ENCODE results near the gene ZBTB32.

ZBTB32 gene

GRCh38 chr19:35745328-35746086 lies 41.1 kb downstream of the ZBTB32 start, which contains the start of the genes PSENEN and U2AF1L4 (continued):
- TF ChIP-seq MEIS1 (CRISPR knock-in tag; IDR thresholded peaks at IDR 0.05; ENCODE audit: borderline replicate concordance) (no peak), YY1 (tag by site-specific recombination; IDR thresholded peaks at IDR 0.05) (peak; percentile 81; the same call in 1 of the 2 replicates), ATF2 (tag by site-specific recombination; IDR thresholded peaks at IDR 0.05; ENCODE audit: low read depth) (peak; percentile 92), WT1 (tag by site-specific recombination; IDR thresholded peaks at IDR 0.05) (peak; percentile 58; the same call in 1 of the 2 replicates), EGR2 (tag by site-specific recombination; IDR thresholded peaks at IDR 0.05; ENCODE audit: low read depth) (peak; percentile 79), ZBTB8A (tag by site-specific recombination; IDR thresholded peaks at IDR 0.05) (peak; percentile 89), ZNF629 (tag by site-specific recombination; IDR thresholded peaks at IDR 0.05) (peak; percentile 91), ZIC2 (tag by site-specific recombination; IDR thresholded peaks at IDR 0.05) (peak; percentile 78), ZNF362 (tag by site-specific recombination; IDR thresholded peaks at IDR 0.05) (no peak), ZNF561 (tag by site-specific recombination; IDR thresholded peaks at IDR 0.05; ENCODE audit: borderline replicate concordance) (peak; percentile 96), ZFHX2 (tag by site-specific recombination; conservative IDR thresholded peaks at IDR 0.05) (peak; percentile 86), ZBTB20 (tag by site-specific recombination; IDR thresholded peaks at IDR 0.05) (no peak), ZBTB21 (tag by site-specific recombination; IDR thresholded peaks at IDR 0.05) (peak; percentile 90), ZNF514 (tag by site-specific recombination; IDR thresholded peaks at IDR 0.05) (no peak), ZBTB1 (tag by site-specific recombination; IDR thresholded peaks at IDR 0.05) (no peak), ZNF692 (tag by site-specific recombination; IDR thresholded peaks at IDR 0.05) (0 out of 2 replicates have a peak, but pooled peaks have one; percentile 8), PRDM1 (tag by site-specific recombination; IDR thresholded peaks at IDR 0.05) (peak; percentile 41), ZNF416 (tag by site-specific recombination; IDR thresholded peaks at IDR 0.05) (no peak)
- TF ChIP-seq, protein P1, sequence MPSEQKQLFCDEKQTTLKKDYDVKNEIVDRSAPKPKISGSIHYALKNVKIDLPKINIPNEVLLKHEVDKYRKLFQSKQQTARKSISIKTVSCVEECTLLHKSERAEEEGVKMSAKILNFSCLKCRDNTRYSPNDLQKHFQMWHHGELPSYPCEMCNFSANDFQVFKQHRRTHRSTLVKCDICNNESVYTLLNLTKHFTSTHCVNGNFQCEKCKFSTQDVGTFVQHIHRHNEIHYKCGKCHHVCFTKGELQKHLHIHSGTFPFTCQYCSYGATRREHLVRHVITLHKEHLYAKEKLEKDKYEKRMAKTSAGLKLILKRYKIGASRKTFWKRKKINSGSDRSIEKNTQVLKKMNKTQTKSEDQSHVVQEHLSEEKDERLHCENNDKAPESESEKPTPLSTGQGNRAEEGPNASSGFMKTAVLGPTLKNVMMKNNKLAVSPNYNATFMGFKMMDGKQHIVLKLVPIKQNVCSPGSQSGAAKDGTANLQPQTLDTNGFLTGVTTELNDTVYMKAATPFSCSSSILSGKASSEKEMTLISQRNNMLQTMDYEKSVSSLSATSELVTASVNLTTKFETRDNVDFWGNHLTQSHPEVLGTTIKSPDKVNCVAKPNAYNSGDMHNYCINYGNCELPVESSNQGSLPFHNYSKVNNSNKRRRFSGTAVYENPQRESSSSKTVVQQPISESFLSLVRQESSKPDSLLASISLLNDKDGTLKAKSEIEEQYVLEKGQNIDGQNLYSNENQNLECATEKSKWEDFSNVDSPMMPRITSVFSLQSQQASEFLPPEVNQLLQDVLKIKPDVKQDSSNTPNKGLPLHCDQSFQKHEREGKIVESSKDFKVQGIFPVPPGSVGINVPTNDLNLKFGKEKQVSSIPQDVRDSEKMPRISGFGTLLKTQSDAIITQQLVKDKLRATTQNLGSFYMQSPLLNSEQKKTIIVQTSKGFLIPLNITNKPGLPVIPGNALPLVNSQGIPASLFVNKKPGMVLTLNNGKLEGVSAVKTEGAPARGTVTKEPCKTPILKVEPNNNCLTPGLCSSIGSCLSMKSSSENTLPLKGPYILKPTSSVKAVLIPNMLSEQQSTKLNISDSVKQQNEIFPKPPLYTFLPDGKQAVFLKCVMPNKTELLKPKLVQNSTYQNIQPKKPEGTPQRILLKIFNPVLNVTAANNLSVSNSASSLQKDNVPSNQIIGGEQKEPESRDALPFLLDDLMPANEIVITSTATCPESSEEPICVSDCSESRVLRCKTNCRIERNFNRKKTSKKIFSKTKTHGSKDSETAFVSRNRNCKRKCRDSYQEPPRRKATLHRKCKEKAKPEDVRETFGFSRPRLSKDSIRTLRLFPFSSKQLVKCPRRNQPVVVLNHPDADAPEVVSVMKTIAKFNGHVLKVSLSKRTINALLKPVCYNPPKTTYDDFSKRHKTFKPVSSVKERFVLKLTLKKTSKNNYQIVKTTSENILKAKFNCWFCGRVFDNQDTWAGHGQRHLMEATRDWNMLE (tag by site-specific recombination; conservative IDR thresholded peaks at IDR 0.05; ENCODE audit: low read depth) = peak; percentile 53
- TF ChIP-seq, protein P2, sequence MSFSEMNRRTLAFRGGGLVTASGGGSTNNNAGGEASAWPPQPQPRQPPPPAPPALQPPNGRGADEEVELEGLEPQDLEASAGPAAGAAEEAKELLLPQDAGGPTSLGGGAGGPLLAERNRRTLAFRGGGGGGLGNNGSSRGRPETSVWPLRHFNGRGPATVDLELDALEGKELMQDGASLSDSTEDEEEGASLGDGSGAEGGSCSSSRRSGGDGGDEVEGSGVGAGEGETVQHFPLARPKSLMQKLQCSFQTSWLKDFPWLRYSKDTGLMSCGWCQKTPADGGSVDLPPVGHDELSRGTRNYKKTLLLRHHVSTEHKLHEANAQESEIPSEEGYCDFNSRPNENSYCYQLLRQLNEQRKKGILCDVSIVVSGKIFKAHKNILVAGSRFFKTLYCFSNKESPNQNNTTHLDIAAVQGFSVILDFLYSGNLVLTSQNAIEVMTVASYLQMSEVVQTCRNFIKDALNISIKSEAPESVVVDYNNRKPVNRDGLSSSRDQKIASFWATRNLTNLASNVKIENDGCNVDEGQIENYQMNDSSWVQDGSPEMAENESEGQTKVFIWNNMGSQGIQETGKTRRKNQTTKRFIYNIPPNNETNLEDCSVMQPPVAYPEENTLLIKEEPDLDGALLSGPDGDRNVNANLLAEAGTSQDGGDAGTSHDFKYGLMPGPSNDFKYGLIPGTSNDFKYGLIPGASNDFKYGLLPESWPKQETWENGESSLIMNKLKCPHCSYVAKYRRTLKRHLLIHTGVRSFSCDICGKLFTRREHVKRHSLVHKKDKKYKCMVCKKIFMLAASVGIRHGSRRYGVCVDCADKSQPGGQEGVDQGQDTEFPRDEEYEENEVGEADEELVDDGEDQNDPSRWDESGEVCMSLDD (tag by site-specific recombination; IDR thresholded peaks at IDR 0.05) = 0 out of 2 replicates have a peak, but pooled peaks have one; percentile 22
- TF ChIP-seq, protein P3, sequence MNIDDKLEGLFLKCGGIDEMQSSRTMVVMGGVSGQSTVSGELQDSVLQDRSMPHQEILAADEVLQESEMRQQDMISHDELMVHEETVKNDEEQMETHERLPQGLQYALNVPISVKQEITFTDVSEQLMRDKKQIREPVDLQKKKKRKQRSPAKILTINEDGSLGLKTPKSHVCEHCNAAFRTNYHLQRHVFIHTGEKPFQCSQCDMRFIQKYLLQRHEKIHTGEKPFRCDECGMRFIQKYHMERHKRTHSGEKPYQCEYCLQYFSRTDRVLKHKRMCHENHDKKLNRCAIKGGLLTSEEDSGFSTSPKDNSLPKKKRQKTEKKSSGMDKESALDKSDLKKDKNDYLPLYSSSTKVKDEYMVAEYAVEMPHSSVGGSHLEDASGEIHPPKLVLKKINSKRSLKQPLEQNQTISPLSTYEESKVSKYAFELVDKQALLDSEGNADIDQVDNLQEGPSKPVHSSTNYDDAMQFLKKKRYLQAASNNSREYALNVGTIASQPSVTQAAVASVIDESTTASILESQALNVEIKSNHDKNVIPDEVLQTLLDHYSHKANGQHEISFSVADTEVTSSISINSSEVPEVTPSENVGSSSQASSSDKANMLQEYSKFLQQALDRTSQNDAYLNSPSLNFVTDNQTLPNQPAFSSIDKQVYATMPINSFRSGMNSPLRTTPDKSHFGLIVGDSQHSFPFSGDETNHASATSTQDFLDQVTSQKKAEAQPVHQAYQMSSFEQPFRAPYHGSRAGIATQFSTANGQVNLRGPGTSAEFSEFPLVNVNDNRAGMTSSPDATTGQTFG (tag by site-specific recombination; IDR thresholded peaks at IDR 0.05; ENCODE audit: borderline replicate concordance) = no peak
- TF ChIP-seq, protein P4, sequence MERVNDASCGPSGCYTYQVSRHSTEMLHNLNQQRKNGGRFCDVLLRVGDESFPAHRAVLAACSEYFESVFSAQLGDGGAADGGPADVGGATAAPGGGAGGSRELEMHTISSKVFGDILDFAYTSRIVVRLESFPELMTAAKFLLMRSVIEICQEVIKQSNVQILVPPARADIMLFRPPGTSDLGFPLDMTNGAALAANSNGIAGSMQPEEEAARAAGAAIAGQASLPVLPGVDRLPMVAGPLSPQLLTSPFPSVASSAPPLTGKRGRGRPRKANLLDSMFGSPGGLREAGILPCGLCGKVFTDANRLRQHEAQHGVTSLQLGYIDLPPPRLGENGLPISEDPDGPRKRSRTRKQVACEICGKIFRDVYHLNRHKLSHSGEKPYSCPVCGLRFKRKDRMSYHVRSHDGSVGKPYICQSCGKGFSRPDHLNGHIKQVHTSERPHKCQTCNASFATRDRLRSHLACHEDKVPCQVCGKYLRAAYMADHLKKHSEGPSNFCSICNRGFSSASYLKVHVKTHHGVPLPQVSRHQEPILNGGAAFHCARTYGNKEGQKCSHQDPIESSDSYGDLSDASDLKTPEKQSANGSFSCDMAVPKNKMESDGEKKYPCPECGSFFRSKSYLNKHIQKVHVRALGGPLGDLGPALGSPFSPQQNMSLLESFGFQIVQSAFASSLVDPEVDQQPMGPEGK (tag by site-specific recombination; IDR thresholded peaks at IDR 0.05) = peak; percentile 81

Data from HEK293 (cell line).